Cardiac muscle cell (in vitro differentiated cells and primary cell): ENCODE data around the gene SHISA6. TPM values are rescaled to one million over a fixed set of nuclear protein-coding genes. Genes with fewer than 3 reads are reported as not detected.

Experiments used
- DNase-seq, 2 donors: peaks; one replicate each; pipeline versions ENCODE4 v3.0.0 to v3.0.0-alpha.2; 2010 to 2017; ENCODE audit warnings: low read depth in 1 of 2, low spot score in 1 of 2
- H3K27ac ChIP-seq: fragments of 200-600 bp; sonication (generic); 2 replicates; pipeline ENCODE4 v1.5.1; 2016
- H3K27me3 ChIP-seq: fragments of 200-600 bp; sonication (generic); 2 replicates; pipeline ENCODE4 v1.6.0; 2016; ENCODE audit warnings: control low read depth
- H3K36me3 ChIP-seq: fragments of 200-600 bp; sonication (generic); 2 replicates; pipeline ENCODE4 v1.5.1; 2016; ENCODE audit warnings: control low read depth
- H3K4me1 ChIP-seq: fragments of 200-600 bp; sonication (generic); 2 replicates; pipeline ENCODE4 v1.8.1; 2017; ENCODE audit warnings: low read depth, mild to moderate bottlenecking, mixed run types
- H3K4me3 ChIP-seq: fragments of 200-600 bp; sonication (generic); 2 replicates; pipeline ENCODE4 v1.5.1; 2016; ENCODE audit warnings: mild to moderate bottlenecking
- H3K9me3 ChIP-seq: fragments of 200-600 bp; sonication (generic); 2 replicates; pipeline ENCODE4 v1.5.1; 2017; ENCODE audit warnings: low read depth, mild to moderate bottlenecking, control low read depth
- CTCF ChIP-seq: IDR thresholded peaks from 2 replicates; pipeline ENCODE4 v1.5.1; 2012; ENCODE audit warnings: low read depth, mild to moderate bottlenecking, low read length
- polyA plus RNA-seq: library from polyadenylated mRNA; unstranded; fragments of >200 nt; fragmentation: Nextera tagmentation; extraction: Ambion mirVana; gene quantifications from 2 replicates; pipeline ENCODE4 v1.2.1, GENCODE V29; 2016
- total RNA-seq: library from RNA; depleted of rRNA; stranded (reverse); fragments of >200 nt; gene quantifications from 2 replicates; pipeline ENCODE4 v1.2.3, GENCODE V29; 2016

SHISA6 gene
- total and polyA plus RNA-seq, 2 experiments from 2014 or later, result 0.17 to 0.45 TPM

GRCh38 chr17:11245791-11246190, 4.8 kb downstream of the SHISA6 start:
- H3K36me3 ChIP-seq, result no peaks in the 10 kb centered on the region
- H3K9me3 ChIP-seq, result no peaks in the 10 kb centered on the region
- H3K27me3 ChIP-seq, result peaks cover 43% of the 10 kb centered on the region
- no peak overlapping the region for H3K27ac ChIP-seq
- no peak for TF ChIP-seq CTCF
- H3K4me3 ChIP-seq, result no peak overlapping the region
- H3K4me1 ChIP-seq, result no peaks in the 10 kb centered on the region
- no peak for DNase-seq

DNA sequence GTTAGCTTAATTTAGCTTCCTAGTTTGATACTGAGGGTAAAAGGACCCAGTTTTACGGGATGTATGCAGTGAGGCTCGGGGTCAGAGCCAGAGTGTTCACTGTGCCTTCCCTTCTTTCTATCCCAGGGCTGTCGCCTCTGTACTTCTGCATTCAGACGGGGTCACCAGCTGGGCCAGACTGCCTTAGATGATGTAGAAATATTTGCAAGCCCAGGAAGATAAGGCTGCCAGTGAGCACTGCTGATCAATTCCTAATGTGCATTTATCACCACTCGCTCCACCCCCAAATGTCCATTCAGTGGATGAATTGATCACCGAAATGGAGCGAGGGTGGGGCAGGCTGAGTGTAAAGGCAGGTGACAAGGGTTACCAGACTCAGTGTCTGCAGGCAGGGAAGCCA, 9.1 kb downstream of the SHISA6 start:
- no peak for TF ChIP-seq CTCF
- H3K4me1 ChIP-seq, result no peaks in the 10 kb centered on the region
- H3K4me3 ChIP-seq, result no peak overlapping the region
- DNase-seq, result no peak
- no peaks in the 10 kb centered on the region for H3K9me3 ChIP-seq
- H3K27ac ChIP-seq, result no peak overlapping the region
- no peaks in the 10 kb centered on the region for H3K36me3 ChIP-seq
- peaks cover 2% of the 10 kb centered on the region for H3K27me3 ChIP-seq

DNA sequence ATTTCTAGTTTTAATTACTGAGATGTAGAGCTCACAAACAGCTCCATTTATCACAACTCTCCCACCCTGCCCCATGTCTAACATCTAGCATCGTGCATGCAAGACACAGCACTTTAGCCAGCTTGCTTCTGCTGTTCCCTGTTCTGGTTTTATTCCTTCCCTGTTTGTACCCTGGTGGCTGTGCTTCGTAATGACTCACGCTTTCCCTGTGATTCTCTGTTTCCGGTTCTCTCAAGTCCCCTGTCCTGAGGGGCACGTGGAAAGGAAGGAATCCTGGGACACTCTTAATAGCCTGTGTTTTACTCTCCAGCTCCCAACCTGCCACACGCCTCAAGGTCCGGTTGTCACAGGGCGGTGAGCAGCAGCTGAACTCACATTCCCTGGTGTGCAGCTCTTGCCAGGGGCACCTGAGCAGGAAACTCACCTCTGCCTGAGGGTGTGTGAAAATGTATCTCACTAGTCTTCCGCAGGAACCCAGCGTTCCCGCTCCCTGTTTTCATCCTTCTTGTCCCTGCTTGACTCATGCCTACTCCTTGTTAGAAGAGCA, 10.6 kb downstream of the SHISA6 start:
- DNase-seq, result no peak
- Histone ChIP-seq H3K27me3 (no peaks in the 10 kb centered on the region), H3K27ac (no peak overlapping the region), H3K4me3 (no peak overlapping the region), H3K9me3 (no peaks in the 10 kb centered on the region), H3K36me3 (no peaks in the 10 kb centered on the region), H3K4me1 (no peaks in the 10 kb centered on the region)
- no peak for TF ChIP-seq CTCF

- H3K9me3 ChIP-seq, result no peaks in the 10 kb centered on the region
- no peak overlapping the region for H3K4me3 ChIP-seq
- no peaks in the 10 kb centered on the region for H3K36me3 ChIP-seq
- TF ChIP-seq CTCF, result no peak
- H3K27ac ChIP-seq, result no peak overlapping the region
- no peaks in the 10 kb centered on the region for H3K4me1 ChIP-seq
- DNase-seq, result no peak
- H3K27me3 ChIP-seq, result no peaks in the 10 kb centered on the region
Measured at GRCh38 chr17:11252146-11252545, 11.1 kb downstream of the SHISA6 start.

- DNase-seq, result no peak
- no peaks in the 10 kb centered on the region for H3K36me3 ChIP-seq
- no peak overlapping the region for H3K27ac ChIP-seq
- no peaks in the 10 kb centered on the region for H3K4me1 ChIP-seq
- H3K4me3 ChIP-seq, result no peak overlapping the region
- no peaks in the 10 kb centered on the region for H3K27me3 ChIP-seq
- no peaks in the 10 kb centered on the region for H3K9me3 ChIP-seq
- TF ChIP-seq CTCF, result no peak
Measured at GRCh38 chr17:11256877-11257276, 15.9 kb downstream of the SHISA6 start.
